HG03175 (cell line): ENCODE data around the gene FAM171A1.
"Not testable (repeated sequence)": the region's sequence is repeated elsewhere in the genome, so short reads cannot be mapped to it uniquely, and the experiment has no call there.

Source experiments
- ATAC-seq: cut with Tn5 transposase; IDR thresholded peaks from one replicate; pipeline ENCODE4 v1.9.1; 2021; ENCODE audit warnings: mild to moderate bottlenecking, moderate library complexity; ENCODE audit not compliant: unreplicated experiment

The FAM171A1 gene

DNA sequence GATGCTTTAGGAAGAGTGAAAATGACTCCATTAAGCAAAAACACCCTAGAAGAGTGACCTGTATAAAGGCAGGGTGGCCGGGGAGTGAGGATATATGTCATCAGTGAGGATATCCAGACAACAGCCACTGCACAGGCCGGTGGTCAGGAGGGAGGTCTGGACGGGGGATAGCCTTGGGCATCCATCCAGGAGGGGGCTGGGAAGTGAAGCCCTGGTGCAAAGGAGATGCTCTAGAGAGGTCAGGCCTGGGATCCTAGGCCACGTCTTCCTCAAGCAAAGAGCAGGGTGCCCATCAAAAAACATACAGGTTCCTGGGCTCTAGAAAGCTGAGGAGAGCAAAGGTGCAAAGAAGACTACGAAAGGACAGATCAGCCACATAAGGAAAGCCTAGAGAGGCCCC, 25.6 kb downstream of the FAM171A1 start:
- ATAC-seq = no peak

DNA sequence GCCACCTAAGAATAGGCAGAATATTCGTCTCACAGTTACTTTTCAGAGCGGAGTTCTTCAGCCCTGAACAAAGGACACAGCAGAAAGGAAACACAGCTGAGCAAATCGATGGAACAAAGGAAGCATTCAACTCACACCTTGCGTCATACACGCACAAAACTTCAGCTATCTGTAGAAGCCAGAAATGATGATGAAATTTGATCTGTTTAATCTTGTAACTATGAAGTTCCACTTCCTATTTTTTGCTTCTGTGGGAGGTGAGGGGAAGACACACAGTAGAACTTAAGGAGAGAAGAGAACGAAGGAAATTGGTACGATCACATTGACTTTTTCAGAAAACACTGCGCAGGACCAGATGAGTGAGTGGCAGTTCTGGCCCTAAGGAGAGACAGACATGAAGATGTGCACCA, 26.2 kb downstream of the FAM171A1 start:
- ATAC-seq = no peak

DNA sequence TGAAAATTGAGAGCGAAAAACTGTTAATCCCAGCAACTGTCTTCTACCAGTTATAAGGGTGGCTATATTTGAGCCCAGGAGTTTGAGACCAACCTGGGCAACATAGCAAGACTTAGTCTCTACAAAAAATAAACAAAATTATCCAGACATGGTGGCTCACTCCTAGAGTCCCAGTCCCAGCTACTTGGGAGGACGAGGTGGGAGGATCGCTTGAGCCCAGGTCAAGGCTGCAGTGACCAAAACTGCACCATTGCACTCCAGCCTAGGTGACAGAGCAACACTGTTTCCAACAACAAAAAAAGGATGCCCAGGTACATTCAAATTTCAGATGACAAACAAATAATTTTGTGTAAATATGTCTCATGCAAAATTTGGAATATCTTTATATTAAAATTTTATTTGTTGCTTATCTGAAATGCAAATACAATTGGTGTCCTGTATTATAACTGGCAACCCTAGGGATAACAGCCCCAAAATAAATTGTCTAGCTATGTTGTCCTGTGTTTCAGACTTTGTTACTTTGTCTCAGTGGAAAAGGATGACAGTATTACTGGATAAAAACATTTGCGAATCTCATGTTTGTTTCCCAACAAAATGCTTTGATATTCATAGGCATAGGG, 26.7 kb downstream of the FAM171A1 start:
- no peak for ATAC-seq

DNA sequence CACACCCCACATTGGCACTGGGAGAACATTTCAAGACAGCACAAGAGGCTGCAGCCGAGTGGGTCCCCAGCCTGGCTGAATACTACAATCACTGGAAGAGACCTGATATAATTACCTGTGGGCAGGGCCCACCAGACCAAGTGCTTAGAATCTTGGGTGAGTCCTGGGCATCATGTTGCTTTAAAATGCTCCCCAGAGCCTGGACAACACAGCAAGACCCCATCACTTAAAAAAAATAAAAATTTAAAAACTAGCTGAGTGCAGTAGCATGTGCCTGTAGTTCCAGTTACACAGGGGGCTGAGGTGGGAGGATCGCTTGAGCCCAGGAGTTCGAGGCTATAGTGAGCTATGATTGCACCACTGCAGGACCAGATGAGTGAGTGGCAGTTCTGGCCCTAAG, 28.1 kb downstream of the FAM171A1 start:
- ATAC-seq = no peak

DNA sequence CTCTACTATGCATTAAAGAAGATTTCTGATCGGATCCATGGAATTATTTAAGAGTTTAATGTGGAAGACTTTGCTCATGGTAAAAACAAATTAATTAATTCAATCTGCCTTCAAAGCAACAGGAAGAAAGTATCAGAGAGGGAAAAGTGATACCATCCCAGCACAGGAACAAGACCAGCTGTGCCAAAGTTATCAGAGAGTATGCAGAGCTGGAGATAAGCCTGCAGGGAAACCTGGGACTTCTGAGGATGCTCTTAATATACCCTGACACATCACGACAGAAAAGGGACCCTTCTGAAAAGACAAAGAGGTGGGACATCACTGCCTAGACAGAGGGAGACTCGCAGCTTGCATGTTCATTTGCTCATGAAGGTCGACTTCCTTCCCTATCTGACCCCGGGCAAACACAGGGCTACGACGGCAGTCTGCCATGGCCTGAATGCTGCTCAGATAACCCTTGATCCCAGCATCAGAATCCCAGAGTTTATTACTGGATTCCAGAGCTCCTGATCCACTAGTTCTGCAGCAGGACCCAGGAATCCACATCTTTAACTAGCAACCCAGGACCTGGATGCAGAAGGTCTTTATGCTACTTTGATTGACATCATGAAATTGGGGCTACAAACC, 29.5 kb downstream of the FAM171A1 start:
- no peak for ATAC-seq

DNA sequence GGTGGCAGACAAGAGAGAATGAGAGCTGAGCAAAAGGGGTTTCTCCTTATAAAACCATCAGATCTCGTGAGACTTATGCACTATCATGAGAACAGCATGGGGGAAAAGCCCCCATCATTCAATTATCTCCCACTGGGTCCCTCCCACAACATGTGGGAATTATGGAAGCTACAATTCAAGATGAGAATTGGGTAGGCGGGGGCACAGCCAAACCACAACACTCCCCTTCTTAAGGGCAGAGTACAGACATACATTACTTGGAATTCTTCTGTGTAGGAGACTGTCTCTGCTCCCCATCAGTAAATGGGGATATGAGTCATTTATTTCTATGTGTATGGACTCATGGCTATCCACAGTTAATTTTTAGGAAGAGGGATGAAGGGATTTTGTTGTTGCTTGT, 31.2 kb downstream of the FAM171A1 start:
- no peak for ATAC-seq

DNA sequence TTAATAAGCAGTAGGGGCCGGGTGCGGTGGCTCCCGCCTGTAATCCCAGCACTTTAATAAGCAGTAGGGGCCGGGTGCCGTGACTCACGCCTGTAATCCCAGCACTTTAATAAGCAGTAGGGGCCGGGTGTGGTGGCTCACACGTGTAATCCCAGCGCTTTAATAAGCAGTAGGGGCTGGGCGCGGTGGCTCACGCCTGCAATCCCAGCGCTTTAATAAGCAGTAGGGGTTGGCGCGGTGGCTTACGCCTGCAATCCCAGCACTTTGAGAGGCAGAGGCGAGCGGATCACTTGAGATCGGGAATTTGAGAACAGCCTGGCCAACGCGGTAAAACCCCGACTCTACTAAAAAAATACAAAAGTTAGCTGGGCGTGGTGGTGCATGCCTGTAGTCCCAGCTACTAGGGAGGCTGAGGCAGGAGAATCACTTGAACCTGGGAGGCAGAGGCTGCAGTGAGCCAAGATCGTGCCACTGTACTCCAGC, 33.6 kb downstream of the FAM171A1 start:
- ATAC-seq = not testable (repeated sequence)

DNA sequence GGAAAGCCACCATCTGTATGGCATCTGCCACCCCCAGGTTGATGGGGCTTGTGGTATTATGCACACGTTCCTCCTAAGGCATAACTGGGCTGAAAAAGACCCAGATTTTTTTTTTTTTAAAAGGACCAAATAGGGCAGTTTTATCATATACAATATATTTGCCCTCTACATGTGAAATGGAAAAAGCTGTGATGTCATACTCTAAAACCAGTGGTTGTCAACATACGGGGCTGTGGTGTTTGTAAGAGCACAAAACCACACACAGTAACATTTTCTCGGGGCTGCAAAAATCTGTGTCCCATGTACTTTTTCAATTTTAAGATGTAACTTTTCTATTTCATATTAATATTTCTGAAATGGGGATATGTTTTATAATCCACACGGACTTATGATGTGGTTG, 34.9 kb downstream of the FAM171A1 start:
- ATAC-seq = no peak

DNA sequence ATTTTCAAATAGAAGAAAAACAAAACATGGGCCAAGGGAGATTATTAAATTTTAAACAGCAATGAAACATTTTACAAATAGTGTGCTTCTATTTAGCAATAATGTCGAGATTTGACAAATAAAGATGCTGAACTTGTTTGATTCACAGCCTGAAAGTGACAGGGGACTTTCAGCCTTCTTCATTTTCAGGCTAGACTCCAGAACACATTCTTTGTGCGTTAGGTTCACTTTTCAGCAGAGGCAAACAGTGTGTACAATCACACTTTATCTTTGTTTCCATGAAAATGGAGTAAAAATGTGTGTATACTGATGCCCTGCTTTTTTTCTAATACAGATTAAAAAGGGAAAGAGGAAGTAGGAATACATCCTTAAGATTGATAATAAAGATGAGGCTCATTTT, 35.6 kb downstream of the FAM171A1 start:
- no peak for ATAC-seq

DNA sequence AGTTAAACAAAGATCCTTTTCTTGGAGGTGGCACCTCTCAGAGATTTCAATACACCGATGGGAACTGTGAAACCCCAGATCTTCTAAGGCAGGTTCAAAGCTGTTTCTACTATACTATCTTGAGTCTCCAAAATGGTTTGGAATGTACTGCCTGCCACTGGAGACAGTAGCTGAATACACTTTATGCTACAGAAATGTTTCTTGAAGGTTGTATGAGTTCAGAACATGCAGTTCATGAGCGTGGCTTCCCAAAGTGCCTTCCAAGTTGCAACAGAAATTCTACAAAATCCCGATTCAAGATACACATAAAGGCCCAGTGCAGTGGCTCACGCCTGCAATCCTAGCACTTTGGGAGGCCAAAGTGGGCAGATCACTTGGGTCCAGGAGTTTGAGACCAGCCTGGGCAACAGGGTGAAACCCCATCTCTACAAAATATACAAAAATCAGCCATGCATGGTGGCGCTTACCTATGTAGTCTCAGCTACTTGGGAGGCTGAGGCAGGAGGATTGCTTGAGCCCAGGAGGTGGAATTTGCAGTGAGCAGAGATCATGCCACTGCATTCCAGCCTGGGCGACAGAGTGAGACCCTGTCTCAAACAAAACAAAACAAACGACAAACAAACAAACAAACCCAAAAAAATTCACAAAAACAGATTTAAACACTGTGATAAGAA, 36.3 kb downstream of the FAM171A1 start:
- ATAC-seq = no peak

DNA sequence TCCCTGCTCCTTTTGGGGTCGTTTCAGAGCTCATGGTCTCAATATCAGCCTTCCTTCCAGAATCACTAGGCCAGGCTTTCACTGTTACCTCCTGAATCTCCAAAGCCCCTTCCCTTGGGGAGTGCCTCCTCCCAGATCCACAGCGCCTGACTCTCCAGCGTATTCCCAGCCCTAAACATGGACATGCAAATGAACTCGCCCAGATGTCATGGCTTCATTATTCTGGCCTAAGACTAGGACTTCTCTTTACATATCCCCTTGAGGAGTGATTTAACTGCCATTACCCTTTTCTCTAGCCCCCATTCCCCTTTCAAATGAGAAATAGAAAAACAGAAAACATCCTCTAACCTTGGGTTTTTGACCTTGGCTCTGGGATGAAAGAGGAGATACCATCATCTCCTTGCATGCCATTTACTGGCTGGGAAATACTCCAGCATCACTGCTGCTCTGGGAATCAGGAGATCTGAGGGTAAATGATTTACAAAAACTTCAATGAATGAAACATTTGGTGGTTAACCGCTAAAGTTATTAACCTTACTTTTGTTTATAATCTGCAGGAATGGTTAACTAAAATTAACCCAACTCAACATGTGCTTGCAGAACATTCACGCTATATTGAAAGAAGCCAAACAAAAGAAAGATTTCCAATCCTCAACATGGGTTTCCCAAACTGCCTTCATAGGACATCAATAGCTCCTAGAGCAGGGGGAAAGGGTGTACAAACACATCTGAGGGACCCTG, 37.0 kb downstream of the FAM171A1 start:
- ATAC-seq = no peak

DNA sequence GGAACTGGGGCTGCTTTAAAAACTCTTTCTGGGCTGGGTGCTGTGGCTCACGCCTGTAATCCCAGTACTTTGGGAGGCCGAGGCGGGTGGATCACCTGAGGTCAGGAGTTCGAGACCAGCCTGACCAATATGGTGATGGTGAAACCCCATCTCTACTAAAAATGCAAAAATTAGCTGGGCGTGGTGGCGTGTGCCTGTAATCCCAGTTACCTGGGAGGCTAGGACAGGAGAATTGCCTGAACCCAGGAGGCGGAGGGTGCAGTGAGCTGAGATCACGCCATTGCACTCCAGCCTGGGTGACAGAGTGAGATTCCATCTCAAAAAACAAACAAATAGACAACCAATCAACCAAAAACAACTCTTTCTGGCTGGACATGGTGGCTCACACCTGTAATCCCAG, 37.9 kb downstream of the FAM171A1 start:
- not testable (repeated sequence) for ATAC-seq

DNA sequence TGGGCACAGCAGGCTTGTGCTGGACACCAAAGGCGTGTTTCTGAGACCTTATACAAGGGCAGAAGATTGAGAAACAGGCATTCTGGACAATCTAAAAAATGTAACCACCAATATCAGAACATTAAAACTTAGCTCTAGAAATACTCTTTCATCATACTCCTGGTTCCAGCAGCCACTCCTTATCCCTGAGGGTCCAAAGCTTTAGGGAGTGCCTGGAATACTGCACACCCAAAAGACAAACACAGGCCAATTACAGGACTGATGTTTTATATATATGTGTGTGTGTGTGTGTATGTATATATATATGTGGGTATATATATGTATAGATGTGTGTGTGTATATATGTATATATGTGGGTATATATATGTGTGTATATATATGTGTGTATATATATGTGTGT, 39.6 kb downstream of the FAM171A1 start:
- ATAC-seq = no peak

DNA sequence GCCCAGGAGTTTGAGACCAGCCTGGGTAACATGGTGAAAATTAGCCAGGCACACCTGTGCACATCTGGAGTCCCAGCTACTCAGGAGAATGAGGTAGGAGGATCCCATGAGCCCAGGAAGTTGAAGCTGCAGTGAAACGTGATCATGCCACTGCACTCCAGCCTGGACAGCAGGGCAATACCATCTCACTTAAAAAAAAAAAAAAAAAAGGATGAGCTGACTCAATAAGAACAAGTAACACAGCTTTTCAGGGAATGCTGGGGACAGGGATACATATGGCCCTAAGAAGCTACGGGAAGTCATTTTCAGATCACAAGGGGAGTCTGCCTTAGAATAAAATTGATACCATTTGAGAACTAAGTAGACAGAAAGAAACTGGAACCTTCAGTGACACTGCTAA, 41.7 kb downstream of the FAM171A1 start:
- no peak for ATAC-seq

DNA sequence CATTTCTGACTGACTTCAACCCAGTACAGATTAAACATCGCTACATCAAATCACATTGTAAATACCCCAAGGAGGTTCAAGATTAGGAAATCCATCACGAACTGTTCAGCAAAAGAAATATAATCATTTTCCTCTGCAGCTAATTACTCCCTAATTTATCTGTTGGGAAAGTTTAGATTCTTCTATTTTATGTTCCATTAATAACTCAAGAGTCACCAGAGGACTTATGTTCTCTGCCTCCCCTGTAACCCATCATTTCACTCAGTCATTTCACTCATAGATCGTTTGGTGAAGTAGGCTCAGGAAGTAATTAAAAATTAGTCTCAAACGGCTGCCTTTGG, 45.2 kb downstream of the FAM171A1 start:
- no peak for ATAC-seq

DNA sequence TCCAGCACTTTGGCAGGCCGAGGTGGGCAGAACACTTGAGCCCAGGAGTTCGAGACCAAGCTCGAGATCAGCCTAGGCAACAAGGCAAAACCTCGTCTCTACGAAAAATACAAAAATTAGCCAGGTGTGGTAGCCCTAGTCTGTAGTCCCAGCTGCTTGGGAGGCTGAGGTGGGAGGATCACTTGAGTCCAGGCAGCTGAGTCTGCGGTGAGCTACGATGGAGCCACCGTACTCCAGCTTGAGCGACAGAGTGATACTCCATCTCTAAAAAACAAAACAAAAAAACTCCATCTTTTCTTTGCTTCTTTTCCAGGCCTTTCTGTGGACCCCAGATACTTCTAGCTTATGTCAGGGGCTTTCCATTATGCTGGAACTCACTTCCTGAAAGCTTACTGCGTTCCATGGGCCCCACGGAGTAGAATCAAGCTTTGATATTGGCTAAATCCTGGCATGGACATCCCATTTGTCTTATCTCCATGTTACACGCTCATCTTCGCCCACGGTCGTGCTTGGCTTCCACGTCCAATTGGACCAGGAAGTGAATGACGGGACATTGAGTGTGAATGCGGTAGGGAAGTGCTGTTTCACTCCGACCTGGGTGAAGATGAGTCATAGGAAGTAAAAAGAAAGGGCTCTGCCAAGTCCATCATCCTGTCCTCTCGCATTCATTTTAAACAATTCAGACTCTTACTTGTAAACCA, 45.7 kb downstream of the FAM171A1 start:
- no peak for ATAC-seq

DNA sequence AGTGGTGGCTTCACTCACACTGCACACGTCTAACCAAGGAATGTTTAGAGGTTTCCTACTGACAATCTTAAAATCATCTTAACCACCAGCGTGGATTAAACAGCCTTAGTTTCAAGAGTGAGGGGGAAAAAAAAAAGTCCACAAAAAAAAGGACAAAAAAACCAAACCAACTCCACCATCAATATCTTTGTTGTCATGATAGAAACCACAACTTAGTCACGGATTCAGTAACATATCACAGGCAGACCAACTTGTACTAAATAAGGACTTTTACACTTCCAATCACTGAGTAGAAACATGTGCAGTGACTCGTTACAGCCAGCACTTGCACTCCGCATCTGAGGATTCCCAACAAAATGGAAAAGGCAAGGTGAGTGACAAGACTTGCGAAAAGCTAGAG, 46.5 kb downstream of the FAM171A1 start:
- ATAC-seq = no peak

DNA sequence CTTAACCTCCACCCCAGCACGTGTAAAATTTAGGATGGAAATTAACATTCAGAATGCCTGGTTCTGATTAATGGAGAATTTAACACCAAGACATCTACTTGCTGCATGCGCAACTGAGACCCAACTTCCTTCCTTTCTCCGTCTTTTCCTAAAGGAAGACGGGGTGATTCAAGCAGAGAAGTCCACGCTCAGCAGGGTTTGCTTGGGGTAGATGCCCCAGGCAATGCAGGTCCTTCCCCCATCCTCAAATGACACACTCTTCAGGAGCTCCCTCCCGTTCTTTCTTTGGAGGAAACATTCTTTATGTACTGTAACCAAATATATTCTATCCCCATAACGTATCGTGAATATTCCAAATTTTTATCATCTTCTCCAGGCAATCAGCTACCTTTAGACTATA, 47.0 kb downstream of the FAM171A1 start:
- no peak for ATAC-seq

DNA sequence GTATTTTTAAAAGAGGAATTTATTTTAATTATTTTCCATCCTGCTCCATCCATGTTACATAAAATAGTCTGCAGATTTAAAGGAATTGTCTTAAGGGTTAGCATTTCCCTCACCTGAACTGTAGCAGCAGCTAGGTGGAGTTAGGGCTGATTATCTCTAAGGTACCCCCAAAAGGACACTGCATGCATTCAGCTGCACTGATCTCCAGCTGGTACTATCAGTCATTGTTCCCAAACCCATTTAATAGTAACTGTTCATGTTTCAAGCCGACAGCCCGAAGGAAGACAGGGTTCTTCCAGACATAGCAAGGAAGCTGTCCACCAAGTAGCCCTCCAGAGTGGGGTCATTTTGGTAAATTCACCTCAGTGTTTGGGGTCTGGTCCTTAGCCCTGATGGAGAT, 48.7 kb downstream of the FAM171A1 start:
- ATAC-seq = no peak

DNA sequence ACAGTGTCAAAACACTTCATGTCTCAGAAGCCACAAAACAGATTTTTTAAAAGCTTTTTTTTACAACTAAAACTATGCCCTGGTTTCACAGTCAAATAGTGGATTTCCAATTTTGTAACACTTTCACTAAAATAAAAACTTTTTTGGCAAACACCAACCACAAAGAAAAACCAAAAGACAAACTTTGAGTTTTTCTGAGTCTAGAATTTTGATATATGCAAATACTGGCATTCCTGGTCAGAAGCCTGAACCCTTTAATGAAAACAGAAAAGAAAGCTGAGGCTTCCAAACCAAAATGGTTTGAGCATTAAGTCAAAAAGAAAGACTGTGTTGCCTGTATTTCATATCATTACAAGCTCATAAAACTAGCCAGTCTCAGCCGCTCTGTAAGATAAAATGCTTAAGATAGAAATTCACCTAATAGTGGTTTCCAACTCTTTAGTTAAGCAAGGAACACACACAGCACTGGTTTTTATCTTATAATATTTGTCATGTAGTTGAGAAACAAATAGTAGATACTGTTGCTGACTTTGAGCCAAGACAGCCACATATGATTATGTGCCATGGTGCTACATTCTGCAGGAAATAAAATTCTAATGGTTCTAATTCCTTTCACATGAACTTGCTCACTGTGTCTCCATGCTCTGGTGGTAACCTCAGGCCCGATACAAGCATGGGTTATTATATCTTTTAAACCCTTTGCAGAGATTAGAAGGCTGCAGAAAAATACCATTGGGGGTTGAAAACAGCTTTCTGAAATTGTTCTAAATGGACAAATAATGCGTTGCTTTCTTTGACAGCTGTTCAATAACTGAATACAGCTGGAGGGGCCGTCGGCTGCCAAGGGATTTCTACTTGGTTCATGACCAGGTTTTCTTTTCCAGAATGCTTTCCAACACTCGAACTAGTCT, 49.4 kb downstream of the FAM171A1 start:
- no peak for ATAC-seq
